Measurements from ENCODE around the gene SLC16A1.

SLC16A1 gene

DNA sequence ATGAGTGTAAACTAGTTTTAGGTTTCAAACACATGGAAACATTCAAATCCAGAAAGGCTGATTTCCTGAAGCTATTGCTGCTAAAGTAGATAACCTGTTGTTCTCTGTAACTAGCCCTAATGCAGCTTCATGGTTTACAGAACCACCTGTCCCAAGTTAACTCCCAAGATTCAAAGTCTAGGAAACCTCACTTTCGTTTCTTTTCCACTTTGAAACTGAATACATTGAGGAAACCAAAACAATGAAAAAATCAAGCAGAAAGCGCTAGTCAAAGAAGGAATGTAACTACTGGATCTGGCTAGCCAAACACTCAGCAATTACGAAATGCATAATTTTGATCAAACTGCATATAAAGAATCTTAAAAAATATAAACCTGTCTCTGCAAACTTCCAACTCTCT, 17.8 kb downstream of the SLC16A1 start:
- Histone ChIP-seq H3K9me3 (ENCODE audit: low read depth, low read length) (no peaks in the 10 kb centered on the region), H3K36me3 (ENCODE audit: insufficient read depth, low read length) (peaks cover 16% of the 10 kb centered on the region), H3K27ac (peak overlapping the region; percentile 98), H3K9ac (ENCODE audit: insufficient read length) (peak overlapping the region; percentile 37), H3K4me3 (peak overlapping the region; percentile 69)
- DNase-seq (ENCODE audit: low read depth, low spot score), result no peak
- TF ChIP-seq FOXP2 (optimal IDR thresholded peaks at IDR 0.05; ENCODE audit: control extremely low read depth, extremely low read length, insufficient read depth) (no peak), POLR2AphosphoS5 (IDR thresholded peaks at IDR 0.05; ENCODE audit: borderline replicate concordance, low read depth, low read length) (no peak), EZH2 (IDR thresholded peaks at IDR 0.05) (no peak)

DNA sequence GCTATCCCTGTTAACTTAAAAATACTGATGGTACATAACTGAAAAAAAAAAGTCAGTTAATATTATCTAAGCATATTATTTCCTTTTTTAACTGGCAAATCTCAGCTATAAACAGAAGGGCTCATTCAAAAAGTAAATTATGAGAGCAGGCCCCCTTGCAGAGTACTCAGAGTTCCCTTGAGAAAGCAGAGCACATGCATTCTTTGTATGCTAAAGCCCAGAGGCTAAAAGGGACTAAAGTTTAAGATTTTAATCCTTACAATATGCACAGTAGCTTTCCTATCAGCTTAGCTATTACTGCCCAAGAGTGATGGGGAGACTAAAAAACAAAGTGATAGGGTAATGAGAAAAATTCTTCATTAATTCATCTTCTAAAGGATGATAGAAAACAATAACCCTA, 18.5 kb downstream of the SLC16A1 start:
- H3K27ac ChIP-seq, result peak overlapping the region; percentile 98
- DNase-seq (ENCODE audit: low read depth, low spot score), result peak; percentile 84
- peak overlapping the region; percentile 69 for H3K4me3 ChIP-seq

DNA sequence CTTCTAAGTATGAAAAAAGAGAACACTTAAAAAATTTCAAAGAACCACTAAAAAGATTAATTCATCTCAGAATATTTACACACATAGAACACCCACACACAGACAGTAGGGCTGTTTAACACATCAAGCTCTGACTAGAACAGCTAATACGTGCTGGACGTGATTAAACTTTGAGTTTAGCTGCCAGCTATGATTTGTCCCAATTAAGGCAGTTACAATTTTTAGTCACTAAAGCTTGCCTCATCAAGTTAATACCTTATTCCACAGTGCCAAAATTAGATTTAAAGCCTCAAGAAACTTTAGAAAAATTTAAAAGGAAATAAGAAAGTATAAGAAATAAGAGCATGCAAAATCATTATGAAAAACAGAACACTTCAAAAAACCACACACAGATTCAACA, 18.9 kb downstream of the SLC16A1 start:
- H3K9ac ChIP-seq (ENCODE audit: insufficient read length), result peak overlapping the region; percentile 42
- H3K27ac ChIP-seq, result peak overlapping the region; percentile 98
- H3K9me3 ChIP-seq (ENCODE audit: low read depth, low read length), result no peaks in the 10 kb centered on the region
- peak overlapping the region; percentile 69 for H3K4me3 ChIP-seq
- peaks cover 5% of the 10 kb centered on the region for H3K36me3 ChIP-seq (ENCODE audit: insufficient read depth, low read length)
- TF ChIP-seq EZH2 (IDR thresholded peaks at IDR 0.05) (no peak), POLR2AphosphoS5 (IDR thresholded peaks at IDR 0.05; ENCODE audit: borderline replicate concordance, low read depth, low read length) (0 out of 2 replicates have a peak, but pooled peaks have one; percentile 4)
- DNase-seq (ENCODE audit: low read depth, low spot score), result peak; percentile 74

More for the DNA sequence above, 18.5 kb downstream of the SLC16A1 start:
- Histone ChIP-seq H3K9ac (ENCODE audit: insufficient read length) (peak overlapping the region; percentile 37), H3K36me3 (ENCODE audit: insufficient read depth, low read length) (peaks cover 9% of the 10 kb centered on the region), H3K9me3 (ENCODE audit: low read depth, low read length) (no peaks in the 10 kb centered on the region)
- TF ChIP-seq EZH2 (IDR thresholded peaks at IDR 0.05), result no peak

DNA sequence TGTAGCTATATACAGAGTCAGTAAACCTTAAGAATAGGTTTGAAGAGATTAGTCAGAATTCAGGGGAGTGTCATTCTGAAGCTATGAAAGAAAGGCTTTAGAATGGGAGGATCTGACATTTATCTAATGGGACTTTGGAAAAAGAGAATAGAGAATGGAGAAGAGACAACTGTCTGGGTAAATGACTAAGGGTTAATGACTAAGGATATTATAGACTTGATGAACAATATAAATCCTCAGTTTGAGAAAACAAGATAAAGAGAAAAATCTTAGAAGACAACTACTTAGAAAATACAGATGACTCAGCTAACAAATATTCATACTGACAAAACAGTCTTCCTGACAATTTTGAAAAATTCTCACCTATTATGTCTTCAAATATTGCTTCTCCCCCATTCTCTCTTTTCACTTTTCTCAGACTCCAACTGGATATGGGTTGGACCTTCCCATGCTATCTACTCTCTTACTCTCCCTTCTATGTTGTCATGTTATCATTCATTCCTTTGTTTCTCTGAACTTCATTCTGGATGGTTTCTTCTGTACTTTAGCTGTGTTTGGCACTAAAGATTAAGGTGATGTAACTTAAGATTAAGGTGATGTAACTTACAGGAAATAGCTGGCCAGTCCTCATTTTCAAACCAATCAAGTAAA, 20.4 kb downstream of the SLC16A1 start:
- Histone ChIP-seq H3K27ac (peak overlapping the region; percentile 98; the same call in 1 of the 2 replicates), H3K9me3 (ENCODE audit: low read depth, low read length) (no peaks in the 10 kb centered on the region), H3K36me3 (ENCODE audit: insufficient read depth, low read length) (peaks cover 3% of the 10 kb centered on the region; the same call in 1 of the 2 replicates), H3K9ac (ENCODE audit: insufficient read length) (peak overlapping the region; percentile 4), H3K4me3 (0 out of 2 replicates have a peak overlapping the region, but pooled peaks have one; percentile 1)
- no peak for DNase-seq (ENCODE audit: low read depth, low spot score)
- TF ChIP-seq FOXP2 (optimal IDR thresholded peaks at IDR 0.05; ENCODE audit: control extremely low read depth, extremely low read length, insufficient read depth), result no peak

DNA sequence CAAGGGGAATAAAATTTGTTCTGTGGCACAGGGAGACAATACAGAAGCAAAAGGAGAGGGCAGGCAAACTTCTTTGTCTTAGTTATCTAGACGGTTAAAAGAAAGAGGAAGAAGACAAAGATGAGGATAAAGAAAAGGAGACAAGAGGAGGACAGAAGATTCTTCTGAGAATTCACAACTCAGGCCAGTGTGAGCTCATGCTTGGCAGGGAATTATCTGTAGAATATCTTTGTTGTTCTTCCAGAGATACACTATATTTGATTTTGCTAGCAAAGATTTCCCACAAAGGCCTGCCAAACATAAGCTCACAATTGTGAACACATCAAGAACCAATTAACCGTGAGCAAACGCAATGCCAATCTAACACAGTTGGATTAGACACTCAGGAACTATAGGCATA, 21.4 kb downstream of the SLC16A1 start:
- Histone ChIP-seq H3K9me3 (ENCODE audit: low read depth, low read length) (no peaks in the 10 kb centered on the region), H3K36me3 (ENCODE audit: insufficient read depth, low read length) (peaks cover 5% of the 10 kb centered on the region), H3K9ac (ENCODE audit: insufficient read length) (no peak overlapping the region), H3K4me3 (no peak overlapping the region), H3K27ac (no peak overlapping the region)
- TF ChIP-seq POLR2AphosphoS5 (IDR thresholded peaks at IDR 0.05; ENCODE audit: borderline replicate concordance, low read depth, low read length) (no peak), FOXP2 (optimal IDR thresholded peaks at IDR 0.05; ENCODE audit: control extremely low read depth, extremely low read length, insufficient read depth) (no peak), EZH2 (IDR thresholded peaks at IDR 0.05) (no peak)
- no peak for DNase-seq (ENCODE audit: low read depth, low spot score)

DNA sequence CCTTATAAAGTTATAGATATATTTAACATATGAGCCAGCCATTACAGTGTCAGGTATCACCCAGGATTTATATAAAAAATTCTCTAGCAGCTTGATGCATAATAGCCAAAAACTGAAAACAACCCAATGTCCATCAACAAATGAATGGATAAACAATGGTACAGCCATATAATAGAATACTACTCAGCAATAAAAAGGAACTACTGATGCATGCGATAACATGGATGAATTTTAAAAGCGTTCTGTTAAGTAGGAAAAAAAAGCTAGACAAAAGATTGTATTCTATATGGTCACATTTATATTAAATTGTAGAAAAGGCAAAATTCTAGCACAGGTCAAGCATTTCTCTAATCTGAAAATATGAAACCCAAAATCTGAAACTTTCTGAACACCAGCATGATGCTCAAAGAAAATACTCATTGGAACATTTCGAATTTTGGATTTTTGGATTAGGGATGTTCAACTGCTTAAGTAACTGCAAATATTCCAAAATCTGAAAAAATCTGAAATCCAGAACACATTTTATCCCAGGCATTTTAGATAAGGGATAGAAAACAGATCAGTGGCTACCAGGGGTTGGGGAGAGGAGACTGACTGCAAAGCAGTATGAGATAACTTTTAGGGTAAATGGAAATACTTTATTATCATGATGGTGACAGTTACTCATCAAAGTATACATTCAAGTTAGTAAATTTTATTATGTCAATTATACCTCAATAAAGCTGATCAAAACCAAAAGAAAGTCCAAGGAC, 22.0 kb downstream of the SLC16A1 start:
- Histone ChIP-seq H3K9me3 (ENCODE audit: low read depth, low read length) (no peaks in the 10 kb centered on the region), H3K36me3 (ENCODE audit: insufficient read depth, low read length) (peaks cover 11% of the 10 kb centered on the region), H3K9ac (ENCODE audit: insufficient read length) (no peak overlapping the region), H3K4me3 (no peak overlapping the region), H3K27ac (no peak overlapping the region)
- no peak for TF ChIP-seq FOXP2 (optimal IDR thresholded peaks at IDR 0.05; ENCODE audit: control extremely low read depth, extremely low read length, insufficient read depth)
- TF ChIP-seq POLR2AphosphoS5 (IDR thresholded peaks at IDR 0.05; ENCODE audit: borderline replicate concordance, low read depth, low read length), result no peak
- TF ChIP-seq EZH2 (IDR thresholded peaks at IDR 0.05), result no peak
- DNase-seq (ENCODE audit: low read depth, low spot score), result no peak

DNA sequence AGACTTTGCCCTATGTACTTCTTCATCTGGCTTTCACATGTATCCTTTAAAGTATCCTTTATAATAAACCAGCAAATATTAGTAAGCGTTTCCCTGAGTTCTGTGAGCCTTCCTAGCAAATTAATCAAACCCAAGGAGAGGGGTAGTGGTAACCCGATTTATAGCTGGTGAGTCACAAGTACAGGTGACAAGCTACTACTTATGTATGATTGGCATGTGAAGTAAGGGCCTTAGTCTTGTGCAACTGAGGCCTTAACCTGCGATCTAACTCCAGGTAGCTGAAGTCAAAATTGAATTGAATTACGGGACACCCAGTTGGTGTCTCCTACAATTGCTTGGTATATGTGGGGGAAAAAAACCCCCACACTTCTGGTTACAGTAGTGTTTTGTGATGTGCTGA, 26.0 kb downstream of the SLC16A1 start:
- DNase-seq (ENCODE audit: low read depth, low spot score), result no peak
- Histone ChIP-seq H3K4me3 (no peak overlapping the region), H3K27ac (no peak overlapping the region), H3K36me3 (ENCODE audit: insufficient read depth, low read length) (peaks cover 43% of the 10 kb centered on the region), H3K9me3 (ENCODE audit: low read depth, low read length) (no peaks in the 10 kb centered on the region), H3K9ac (ENCODE audit: insufficient read length) (no peak overlapping the region)
- TF ChIP-seq EZH2 (IDR thresholded peaks at IDR 0.05) (no peak), POLR2AphosphoS5 (IDR thresholded peaks at IDR 0.05; ENCODE audit: borderline replicate concordance, low read depth, low read length) (no peak), FOXP2 (optimal IDR thresholded peaks at IDR 0.05; ENCODE audit: control extremely low read depth, extremely low read length, insufficient read depth) (no peak)

DNA sequence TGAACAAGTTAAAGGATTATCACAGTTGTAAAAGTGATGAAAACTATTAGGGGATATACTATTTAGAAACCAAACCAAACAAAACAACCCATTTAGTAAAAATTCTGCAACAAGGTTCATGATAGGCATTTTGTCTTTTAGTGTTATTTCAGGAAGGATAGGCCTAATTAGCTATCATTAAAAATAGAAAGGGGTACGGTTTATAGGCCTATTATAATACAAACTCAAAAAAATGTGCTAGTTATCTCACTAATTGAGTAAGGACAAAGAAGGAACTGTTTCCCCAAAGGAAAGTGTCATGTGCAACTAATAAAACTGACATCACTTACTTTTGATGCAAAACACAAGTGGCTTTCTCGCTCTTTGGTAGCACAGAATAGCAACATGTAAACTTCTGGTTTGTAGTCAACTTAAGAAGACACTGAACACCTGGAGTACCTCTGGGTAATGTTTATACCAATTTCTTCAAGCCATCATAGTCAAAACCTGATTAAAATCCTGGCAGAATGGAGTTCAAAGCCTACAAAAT, 28.5 kb downstream of the SLC16A1 start:
- Histone ChIP-seq H3K36me3 (ENCODE audit: insufficient read depth, low read length) (peaks cover 64% of the 10 kb centered on the region), H3K9me3 (ENCODE audit: low read depth, low read length) (no peaks in the 10 kb centered on the region), H3K9ac (ENCODE audit: insufficient read length) (no peak overlapping the region), H3K4me3 (no peak overlapping the region), H3K27ac (no peak overlapping the region; the same call in 1 of the 2 replicates)
- TF ChIP-seq FOXP2 (optimal IDR thresholded peaks at IDR 0.05; ENCODE audit: control extremely low read depth, extremely low read length, insufficient read depth) (no peak), POLR2AphosphoS5 (IDR thresholded peaks at IDR 0.05; ENCODE audit: borderline replicate concordance, low read depth, low read length) (no peak), EZH2 (IDR thresholded peaks at IDR 0.05) (no peak)
- DNase-seq (ENCODE audit: low read depth, low spot score), result no peak
